ENCODE data around the gene CHAC2. TPM values are rescaled to one million over a fixed set of nuclear protein-coding genes. Genes with fewer than 3 reads are reported as not detected.

CHAC2 gene
- total RNA-seq, 1 donor from 2014 or later = 4.5 TPM

GRCh38 chr2:53811601-53812000 lies 44.0 kb downstream of the CHAC2 start:
- peaks cover 2% of the 10 kb centered on the region for H3K27me3 Mint-ChIP-seq (ENCODE audit: insufficient read depth, low read depth)
- H3K27ac ChIP-seq = no peak overlapping the region

GRCh38 chr2:53813151-53813550 lies 45.5 kb downstream of the CHAC2 start:
- Histone ChIP-seq H3K4me1 (no peaks in the 10 kb centered on the region), H3K27me3 (no peaks in the 10 kb centered on the region), H3K4me2 (no peak overlapping the region), H3K36me3 (peaks cover 17% of the 10 kb centered on the region), H2AFZ (replicated peaks) (no peak overlapping the region), H3K79me2 (ENCODE audit: low read depth) (no peaks in the 10 kb centered on the region), H3F3A (ENCODE audit: low read depth) (no peaks in the 10 kb centered on the region), H3K9me3 (ENCODE audit: low read depth) (no peaks in the 10 kb centered on the region), H4K20me1 (ENCODE audit: low read depth) (no peaks in the 10 kb centered on the region), H3K27ac (no peak overlapping the region), H3K4me3 (no peak overlapping the region), H3K9ac (no peak overlapping the region)
- Mint-ChIP-seq H3K36me3 (peaks cover 13% of the 10 kb centered on the region), H3K4me1 (no peaks in the 10 kb centered on the region), H3K4me3 (no peak overlapping the region), H3K27ac (no peak overlapping the region), H3K9me3 (no peaks in the 10 kb centered on the region), H3K27me3 (ENCODE audit: insufficient read depth, low read depth) (peaks cover 2% of the 10 kb centered on the region)
- no peak for DNase-seq (ENCODE audit: low spot score)
- TF ChIP-seq EZH2phosphoT487 (IDR thresholded peaks at IDR 0.05) = no peak

More at GRCh38 chr2:53811601-53812000, 44.0 kb downstream of the CHAC2 start:
- no peaks in the 10 kb centered on the region for H3K9me3 ChIP-seq (ENCODE audit: low read depth)
- no peaks in the 10 kb centered on the region for H3K27me3 ChIP-seq
- peaks cover 11% of the 10 kb centered on the region for H3K36me3 Mint-ChIP-seq
- H3K4me3 Mint-ChIP-seq = no peak overlapping the region
- DNase-seq (ENCODE audit: low spot score) = no peak
- no peaks in the 10 kb centered on the region for H3K4me1 ChIP-seq
- H4K20me1 ChIP-seq (ENCODE audit: low read depth) = no peaks in the 10 kb centered on the region
- H3K4me2 ChIP-seq = no peak overlapping the region
- H2AFZ ChIP-seq (replicated peaks) = no peak overlapping the region
- H3K9ac ChIP-seq = no peak overlapping the region
- no peaks in the 10 kb centered on the region for H3K79me2 ChIP-seq (ENCODE audit: low read depth)
- H3F3A ChIP-seq (ENCODE audit: low read depth) = no peaks in the 10 kb centered on the region
- no peak overlapping the region for H3K27ac Mint-ChIP-seq
- H3K4me3 ChIP-seq = no peak overlapping the region
- H3K9me3 Mint-ChIP-seq = no peaks in the 10 kb centered on the region
- peaks cover 16% of the 10 kb centered on the region for H3K36me3 ChIP-seq
- TF ChIP-seq EZH2 (IDR thresholded peaks at IDR 0.05) (no peak), CTCF (IDR thresholded peaks at IDR 0.05) (no peak), EZH2phosphoT487 (IDR thresholded peaks at IDR 0.05) (no peak)
- H3K4me1 Mint-ChIP-seq = no peaks in the 10 kb centered on the region

GRCh38 chr2:53818854-53819435 lies 51.3 kb downstream of the CHAC2 start:
- TF ChIP-seq CTCF (IDR thresholded peaks at IDR 0.05) (no peak), EZH2phosphoT487 (IDR thresholded peaks at IDR 0.05) (no peak), EZH2 (IDR thresholded peaks at IDR 0.05) (no peak)
- Histone ChIP-seq H3K4me2 (no peak overlapping the region), H4K20me1 (ENCODE audit: low read depth) (no peaks in the 10 kb centered on the region), H3K9ac (no peak overlapping the region), H3K9me3 (ENCODE audit: low read depth) (no peaks in the 10 kb centered on the region), H3K27ac (no peak overlapping the region), H3K4me3 (no peak overlapping the region), H3K36me3 (peaks cover 4% of the 10 kb centered on the region), H3K4me1 (no peaks in the 10 kb centered on the region), H3K79me2 (ENCODE audit: low read depth) (no peaks in the 10 kb centered on the region), H3K27me3 (no peaks in the 10 kb centered on the region), H2AFZ (replicated peaks) (no peak overlapping the region), H3F3A (ENCODE audit: low read depth) (no peaks in the 10 kb centered on the region)
- H3K27ac Mint-ChIP-seq = no peak overlapping the region
- no peaks in the 10 kb centered on the region for H3K4me1 Mint-ChIP-seq
- no peak overlapping the region for H3K4me3 Mint-ChIP-seq
- H3K9me3 Mint-ChIP-seq = no peaks in the 10 kb centered on the region
- no peak for DNase-seq (ENCODE audit: low spot score)
- H3K36me3 Mint-ChIP-seq = peaks cover 10% of the 10 kb centered on the region
- peaks cover 2% of the 10 kb centered on the region for H3K27me3 Mint-ChIP-seq (ENCODE audit: insufficient read depth, low read depth)

- no peaks in the 10 kb centered on the region for H3K27me3 ChIP-seq
- no peak overlapping the region for H3K4me3 Mint-ChIP-seq
- H3K27ac ChIP-seq = no peak overlapping the region
- no peak overlapping the region for H3K27ac Mint-ChIP-seq
- peaks cover 4% of the 10 kb centered on the region for H3K36me3 ChIP-seq
- DNase-seq (ENCODE audit: low spot score) = no peak
- TF ChIP-seq EZH2phosphoT487 (IDR thresholded peaks at IDR 0.05) = no peak
- no peak for TF ChIP-seq EZH2 (IDR thresholded peaks at IDR 0.05)
- TF ChIP-seq CTCF (IDR thresholded peaks at IDR 0.05) = no peak
- no peaks in the 10 kb centered on the region for H3K9me3 ChIP-seq (ENCODE audit: low read depth)
- H3F3A ChIP-seq (ENCODE audit: low read depth) = no peaks in the 10 kb centered on the region
- peaks cover 10% of the 10 kb centered on the region for H3K36me3 Mint-ChIP-seq
- H3K9ac ChIP-seq = no peak overlapping the region
- no peaks in the 10 kb centered on the region for H3K4me1 Mint-ChIP-seq
- no peaks in the 10 kb centered on the region for H3K4me1 ChIP-seq
- no peaks in the 10 kb centered on the region for H3K9me3 Mint-ChIP-seq
- H3K4me3 ChIP-seq = no peak overlapping the region
- H3K27me3 Mint-ChIP-seq (ENCODE audit: insufficient read depth, low read depth) = peaks cover 2% of the 10 kb centered on the region
- no peaks in the 10 kb centered on the region for H3K79me2 ChIP-seq (ENCODE audit: low read depth)
- H4K20me1 ChIP-seq (ENCODE audit: low read depth) = no peaks in the 10 kb centered on the region
- no peak overlapping the region for H2AFZ ChIP-seq (replicated peaks)
- no peak overlapping the region for H3K4me2 ChIP-seq
Observed at GRCh38 chr2:53819634-53820033, 52.0 kb downstream of the CHAC2 start.

Data from neural progenitor cell (in vitro differentiated cells).